ENCODE results near the gene STAC2.
"Not testable (repeated sequence)": the region's sequence is repeated elsewhere in the genome, so short reads cannot be mapped to it uniquely, and the experiment has no call there.

Gene STAC2

DNA sequence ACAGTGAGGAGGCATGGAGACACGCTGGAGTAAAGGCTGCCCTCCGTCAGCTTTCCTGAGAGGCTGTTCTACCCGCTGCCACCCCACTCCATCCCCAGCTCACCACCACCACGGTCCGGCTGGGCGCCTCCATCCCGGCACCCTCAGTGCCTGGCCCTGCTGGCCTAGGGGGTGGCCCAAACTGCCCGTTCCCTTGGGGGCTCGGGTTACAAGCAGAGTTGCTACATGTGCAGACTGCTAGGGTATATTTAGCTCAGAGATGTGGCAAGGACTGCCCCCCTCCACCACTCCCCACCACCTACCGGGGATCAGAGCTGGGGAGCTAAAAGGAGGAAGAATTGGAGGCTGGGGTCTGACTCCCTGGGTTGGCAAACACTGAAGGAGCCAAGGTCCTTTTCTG, 32.4 kb downstream of the STAC2 start:
- no peak for DNase-seq (ENCODE audit: extremely low read depth in 1 of 2, low read depth in 1 of 2)

DNA sequence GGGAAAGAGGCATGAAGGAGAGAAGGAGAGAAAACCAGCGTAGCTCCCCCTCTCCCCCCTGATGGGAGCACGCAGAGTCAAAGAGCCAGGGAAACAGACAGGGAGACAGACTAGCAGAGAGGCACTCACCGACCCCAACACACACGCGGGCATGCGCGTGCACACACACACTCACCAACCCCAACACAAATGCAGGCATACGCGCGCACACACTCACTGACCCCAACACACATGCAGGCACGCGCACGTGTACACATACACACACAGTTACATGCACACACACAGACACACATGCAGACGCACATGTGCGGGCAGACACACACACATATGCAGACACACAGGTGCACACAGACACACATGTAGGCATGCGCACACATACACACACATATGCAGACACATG, 32.8 kb downstream of the STAC2 start:
- DNase-seq (ENCODE audit: extremely low read depth in 1 of 2, low read depth in 1 of 2), result no peak

DNA sequence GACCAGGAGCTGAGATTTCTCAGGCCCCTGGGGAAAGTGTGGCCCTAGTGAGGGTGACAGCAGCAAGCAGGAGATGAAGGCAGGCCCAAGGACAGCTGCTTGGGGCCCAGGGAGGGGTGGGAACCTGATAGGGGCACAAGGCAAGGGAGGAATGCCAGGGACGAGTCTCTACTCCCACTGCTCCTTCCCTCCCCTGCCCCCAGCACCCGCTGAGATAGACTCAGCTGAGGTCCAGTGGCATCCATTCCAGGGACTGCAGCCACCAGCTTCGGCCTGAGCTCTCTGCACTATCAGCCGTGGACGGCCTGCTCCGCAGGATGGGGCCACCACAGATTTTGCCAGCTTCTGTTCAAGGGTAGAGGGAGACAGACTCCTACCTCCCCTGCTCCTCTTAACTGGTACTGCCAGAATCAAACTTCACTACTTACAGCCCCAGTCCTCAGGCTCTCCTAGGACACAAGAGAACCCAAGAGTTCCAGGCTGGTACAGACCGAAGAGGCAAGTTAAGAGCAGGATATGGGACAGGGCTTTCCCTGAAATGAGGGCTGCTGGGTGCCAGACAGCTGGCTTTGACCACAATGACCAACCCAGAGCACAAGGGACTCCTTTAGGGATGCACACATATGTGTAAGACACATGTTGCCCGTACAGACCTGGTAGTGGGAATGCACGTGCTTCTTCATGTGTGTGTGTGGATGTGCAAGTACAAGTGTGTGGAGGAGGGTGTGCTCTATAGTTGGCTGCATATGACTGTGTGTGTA, 33.8 kb downstream of the STAC2 start:
- no peak for DNase-seq (ENCODE audit: extremely low read depth in 1 of 2, low read depth in 1 of 2)

DNA sequence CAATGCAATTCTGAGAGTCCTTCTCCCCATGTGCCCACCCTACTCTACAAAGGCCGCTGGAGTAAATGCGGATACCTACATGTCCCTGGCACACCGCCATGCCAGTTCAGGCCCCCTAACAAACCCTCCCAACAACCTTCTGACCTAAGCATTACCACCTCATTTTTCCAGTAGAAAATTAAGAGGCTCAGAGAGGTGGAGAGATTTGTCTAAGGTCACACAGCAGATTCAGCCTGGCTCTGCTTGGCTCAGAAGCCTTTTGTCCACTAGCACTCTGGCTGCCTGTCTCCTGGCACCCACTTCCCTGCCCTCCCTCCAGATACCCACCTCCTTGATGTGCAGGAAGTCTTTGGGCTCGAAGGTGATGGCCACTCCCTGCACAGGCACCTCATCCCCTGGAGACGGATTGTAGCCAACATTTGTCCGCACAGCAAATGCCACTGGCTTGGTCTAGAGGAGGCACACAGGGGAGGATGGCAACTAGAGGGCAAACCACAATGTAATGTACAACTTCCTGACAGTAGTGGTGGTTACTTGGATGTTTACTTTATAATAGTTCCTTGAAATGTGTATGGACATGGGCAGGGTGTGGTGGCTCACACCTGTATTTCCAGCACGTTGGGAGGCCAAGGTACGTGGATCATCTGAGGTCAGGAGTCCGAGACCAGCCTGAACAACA, 38.5 kb downstream of the STAC2 start:
- no peak for DNase-seq (ENCODE audit: extremely low read depth in 1 of 2, low read depth in 1 of 2)

DNA sequence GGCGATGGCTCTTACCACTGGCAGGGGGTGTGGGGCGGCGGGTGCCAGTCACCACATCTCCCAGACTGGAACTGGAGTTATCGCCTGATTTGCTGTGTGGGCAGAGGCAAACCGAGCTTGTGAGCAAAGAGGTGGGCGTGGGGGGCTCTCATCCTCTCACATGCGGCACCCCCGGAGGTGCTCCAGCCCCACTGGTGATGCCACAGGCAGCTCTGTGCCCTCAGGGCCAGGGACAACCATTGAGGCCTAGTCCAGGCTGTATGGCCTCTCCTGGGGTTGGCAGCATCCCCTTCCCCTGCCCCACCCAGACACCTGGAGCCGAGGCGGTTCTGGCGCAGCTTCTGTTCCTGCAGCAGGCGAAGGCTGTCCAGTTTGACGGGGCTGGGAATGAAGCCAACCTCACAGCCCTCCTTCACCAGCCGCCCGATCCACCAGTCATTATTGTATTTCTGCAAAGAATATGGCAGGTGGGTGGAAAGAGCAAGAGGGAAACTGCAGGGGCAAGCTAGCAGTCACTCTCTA, 39.2 kb downstream of the STAC2 start:
- no peak for DNase-seq (ENCODE audit: extremely low read depth in 1 of 2, low read depth in 1 of 2)

DNA sequence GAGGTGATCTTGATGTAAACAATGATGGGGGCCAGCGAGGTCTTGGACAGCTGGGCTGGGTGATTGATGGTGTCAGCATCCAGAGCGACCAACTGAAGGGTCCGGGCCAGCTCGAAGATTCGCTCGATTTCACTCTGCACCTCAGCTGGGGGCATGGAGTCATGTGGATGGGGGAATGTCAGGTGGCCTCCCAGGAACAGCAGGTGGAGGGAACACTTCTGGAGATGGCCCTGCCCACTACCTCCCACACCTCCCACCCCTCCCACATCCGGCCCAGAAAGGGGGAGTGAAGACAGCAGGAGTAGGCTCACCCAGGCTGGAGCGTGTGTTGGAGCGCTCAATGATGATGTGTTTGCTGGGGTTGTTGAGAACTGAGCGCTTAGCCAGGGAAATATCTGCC, 42.0 kb downstream of the STAC2 start:
- no peak for DNase-seq (ENCODE audit: extremely low read depth in 1 of 2, low read depth in 1 of 2)

DNA sequence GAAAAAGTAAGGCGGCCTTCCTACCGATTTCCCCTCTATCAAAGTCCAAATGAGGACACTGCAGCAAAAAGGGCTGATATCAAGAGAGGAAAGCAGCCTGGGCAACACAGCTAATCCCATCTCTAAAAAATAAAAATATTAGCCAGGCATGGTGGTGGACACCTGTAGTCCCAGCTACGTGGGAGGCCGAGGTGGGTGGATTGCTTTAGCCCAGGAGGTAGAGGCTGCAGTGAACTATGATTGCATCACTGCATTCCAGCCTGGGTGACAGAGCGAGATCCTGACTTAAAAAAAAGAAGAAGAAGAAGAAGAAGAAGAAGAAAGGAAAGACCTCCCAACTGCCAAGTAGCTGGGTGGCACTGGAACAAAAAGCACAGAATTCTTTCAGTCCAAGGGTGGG, 42.7 kb downstream of the STAC2 start:
- DNase-seq (ENCODE audit: extremely low read depth in 1 of 2, low read depth in 1 of 2), result no peak

DNA sequence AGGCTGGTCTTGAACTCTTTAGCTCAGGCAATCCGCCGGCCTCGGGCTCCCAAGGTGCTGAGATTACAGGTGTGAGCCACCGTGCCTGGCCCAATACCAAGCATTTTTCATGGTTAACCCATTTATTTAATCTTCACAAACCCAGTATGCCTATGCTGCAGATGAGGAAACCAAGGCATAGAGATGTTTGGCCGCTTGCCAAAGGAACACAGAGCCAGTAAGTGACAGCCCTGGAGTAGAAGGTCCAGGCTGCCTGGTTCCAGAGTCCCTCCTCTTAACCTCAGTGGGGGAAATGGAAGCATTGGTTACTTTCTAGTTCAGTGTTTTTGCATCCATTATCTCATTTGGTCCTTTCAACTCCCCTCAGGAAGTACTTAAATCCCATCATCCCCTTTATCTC, 44.4 kb downstream of the STAC2 start:
- no peak for DNase-seq (ENCODE audit: extremely low read depth in 1 of 2, low read depth in 1 of 2)

DNA sequence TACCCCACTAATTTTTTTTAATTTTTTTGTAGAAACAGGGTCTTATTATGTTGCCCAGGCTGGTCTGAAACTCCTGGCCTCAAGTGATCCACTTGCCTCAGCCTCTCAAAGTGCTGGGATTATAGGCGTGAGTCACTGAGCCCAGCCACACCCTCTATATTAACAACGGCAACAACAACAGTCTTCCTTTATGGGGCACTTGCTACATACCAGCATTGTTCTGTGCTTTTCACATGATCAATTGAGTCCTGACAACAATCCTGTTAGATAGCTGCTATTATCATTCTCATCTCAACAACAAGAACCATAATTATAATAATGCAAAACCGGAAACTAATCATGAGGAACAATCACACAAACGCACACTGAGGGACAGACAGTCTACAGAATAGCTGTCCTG, 47.2 kb downstream of the STAC2 start:
- DNase-seq (ENCODE audit: extremely low read depth in 1 of 2, low read depth in 1 of 2), result no peak

DNA sequence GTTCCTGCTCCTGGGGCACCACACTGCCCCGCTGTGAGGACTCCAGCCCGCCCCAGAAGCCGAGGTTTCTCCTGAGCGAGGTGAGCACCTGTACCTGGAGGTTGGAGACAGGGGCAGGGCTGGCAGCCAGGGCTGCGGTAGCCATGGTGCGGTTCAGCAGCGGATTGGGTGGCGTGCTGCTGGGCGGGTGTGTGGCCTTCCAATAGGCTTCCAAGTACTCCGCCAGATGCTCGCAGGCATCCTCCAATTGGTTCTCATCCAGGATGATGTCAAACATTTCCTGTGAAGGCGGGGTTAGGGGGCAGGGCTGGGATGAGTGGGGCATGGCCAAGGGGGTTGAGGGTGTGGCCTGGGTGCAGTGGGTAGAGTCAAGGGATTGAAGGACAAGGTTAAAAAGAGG, 48.5 kb downstream of the STAC2 start:
- DNase-seq (ENCODE audit: extremely low read depth in 1 of 2, low read depth in 1 of 2), result no peak

DNA sequence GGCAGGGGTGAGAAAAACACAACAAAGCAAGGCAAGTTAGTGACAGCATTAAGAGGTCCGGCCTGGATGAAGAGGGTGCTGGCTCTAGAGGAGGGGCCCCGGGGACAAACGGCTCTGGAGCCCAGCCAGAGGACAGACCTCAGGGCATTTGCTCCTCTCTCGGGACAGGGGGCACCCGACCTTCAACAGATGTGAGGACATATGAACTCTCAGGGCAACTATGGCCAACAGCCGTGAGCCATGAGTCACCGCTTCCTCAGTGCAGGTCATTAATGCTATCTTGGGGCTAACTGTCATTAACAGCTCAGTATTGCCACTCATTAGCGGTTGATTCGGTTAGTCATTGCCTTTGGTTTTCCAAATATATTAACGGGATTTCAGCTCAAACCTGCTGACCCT, 50.1 kb downstream of the STAC2 start:
- no peak for DNase-seq (ENCODE audit: extremely low read depth in 1 of 2, low read depth in 1 of 2)

DNA sequence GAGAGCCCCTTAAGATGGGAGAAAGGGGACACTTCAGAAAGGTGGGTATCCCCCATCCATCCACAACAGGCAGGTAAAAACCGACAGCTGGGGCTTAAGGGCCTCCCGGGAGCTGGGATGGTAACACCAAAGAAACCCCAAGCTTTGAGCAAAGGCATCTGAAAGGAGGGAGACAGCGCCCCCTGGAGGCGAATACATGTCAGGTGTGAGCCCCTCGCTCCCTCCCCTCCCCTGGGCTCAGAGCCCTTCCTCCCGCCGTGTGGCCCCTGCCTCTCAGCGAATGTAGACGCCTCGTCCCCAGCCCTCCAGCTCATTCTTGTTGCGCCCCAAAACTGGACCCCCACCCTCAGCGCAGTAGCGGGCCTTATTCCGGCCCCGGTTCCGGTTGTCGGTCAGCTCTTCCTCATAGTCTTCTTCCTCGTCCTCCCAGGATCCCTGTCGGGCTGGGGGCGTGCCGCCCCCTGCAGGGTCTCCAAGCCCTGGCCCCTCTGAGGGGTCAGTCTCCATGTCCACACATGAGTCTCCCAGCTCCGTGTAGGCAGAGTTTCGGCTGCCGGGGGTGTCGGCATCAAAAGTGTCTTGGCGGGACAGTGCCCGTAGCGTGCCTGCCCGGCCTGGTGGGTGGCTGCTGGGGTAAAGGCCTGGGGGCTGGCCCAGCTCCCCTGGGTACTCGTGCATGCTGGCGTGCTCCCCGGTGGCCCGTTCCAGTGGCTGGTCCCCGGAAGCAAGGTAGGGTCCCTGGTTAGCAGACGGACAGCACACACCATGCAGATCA, 50.6 kb downstream of the STAC2 start:
- peak; percentile 58 to 74 for DNase-seq (ENCODE audit: extremely low read depth in 1 of 2, low read depth in 1 of 2)

DNA sequence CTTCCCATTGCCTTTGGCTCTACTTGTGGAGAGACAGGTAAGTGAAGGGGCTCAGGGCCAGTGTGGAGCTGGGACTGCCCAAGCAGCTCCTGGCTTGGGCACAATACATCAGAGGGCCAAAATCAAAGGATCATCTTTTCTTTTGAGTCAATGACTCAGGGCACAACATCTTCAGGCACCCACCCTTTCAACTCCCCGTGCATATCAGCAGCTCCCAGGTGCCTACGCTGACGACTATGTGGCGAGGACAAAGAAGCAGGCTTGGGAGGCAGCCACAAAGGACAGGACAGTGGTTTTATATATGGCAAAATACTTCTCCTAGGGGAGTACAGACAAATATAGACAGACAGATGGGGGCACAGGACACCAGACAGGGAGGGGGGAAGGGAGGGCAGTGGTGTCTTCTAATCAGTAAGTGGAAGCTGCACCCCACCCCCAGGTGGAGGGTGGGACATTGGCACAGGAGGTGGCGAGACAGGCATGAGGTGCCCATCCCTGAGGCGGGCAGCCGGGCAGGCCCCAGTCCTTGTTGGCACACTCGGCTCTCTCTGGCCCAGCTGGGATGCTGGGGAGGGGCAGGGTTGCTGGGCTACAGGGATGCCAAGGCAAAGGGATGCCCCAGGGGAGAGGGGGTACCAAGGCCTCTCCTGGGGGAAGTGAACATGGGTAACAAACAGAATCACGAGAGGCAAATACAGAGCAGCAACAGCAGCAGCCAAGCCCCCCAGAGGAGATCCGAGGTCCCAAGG, 52.0 kb downstream of the STAC2 start:
- no peak for DNase-seq (ENCODE audit: extremely low read depth in 1 of 2, low read depth in 1 of 2)

DNA sequence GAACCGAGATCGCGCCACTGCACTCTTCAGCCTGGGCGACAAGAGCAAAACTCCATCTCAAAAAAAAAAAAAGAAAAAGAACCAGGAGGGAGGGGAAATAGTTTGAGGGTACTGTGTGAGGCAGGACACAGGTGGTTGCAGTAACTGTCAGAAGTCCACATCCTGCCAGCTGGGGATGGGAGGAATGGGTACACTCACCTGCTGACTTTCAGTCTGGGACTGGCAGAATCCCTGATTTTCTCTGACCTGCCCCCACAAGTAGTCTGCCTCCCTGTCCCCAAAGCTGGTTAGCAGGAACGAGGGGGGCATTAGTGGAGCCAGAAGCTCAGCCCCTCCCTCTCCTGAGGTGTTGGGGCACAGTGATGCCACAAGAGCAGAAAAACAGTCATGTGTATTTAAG, 52.7 kb downstream of the STAC2 start:
- DNase-seq (ENCODE audit: extremely low read depth in 1 of 2, low read depth in 1 of 2), result no peak

DNA sequence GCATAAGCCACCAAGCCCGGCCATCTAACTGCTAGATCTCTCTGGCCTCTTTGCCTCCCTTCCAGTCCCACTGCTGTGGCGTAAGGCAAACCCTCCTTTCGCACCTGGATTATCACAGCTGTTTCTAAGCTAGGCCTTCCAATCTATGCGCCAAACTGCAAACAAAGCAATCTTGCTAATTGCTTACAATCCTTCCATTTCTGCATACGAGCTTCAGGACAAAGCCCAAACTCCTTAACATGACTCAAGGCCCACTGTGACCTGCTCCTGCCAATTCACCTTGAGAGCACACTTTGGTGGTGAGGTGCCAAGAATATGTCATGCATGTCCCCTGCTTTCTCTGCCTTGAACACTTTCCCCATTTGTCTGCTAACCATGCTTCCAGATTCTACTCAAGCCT, 53.8 kb downstream of the STAC2 start:
- DNase-seq (ENCODE audit: extremely low read depth in 1 of 2, low read depth in 1 of 2), result no peak

DNA sequence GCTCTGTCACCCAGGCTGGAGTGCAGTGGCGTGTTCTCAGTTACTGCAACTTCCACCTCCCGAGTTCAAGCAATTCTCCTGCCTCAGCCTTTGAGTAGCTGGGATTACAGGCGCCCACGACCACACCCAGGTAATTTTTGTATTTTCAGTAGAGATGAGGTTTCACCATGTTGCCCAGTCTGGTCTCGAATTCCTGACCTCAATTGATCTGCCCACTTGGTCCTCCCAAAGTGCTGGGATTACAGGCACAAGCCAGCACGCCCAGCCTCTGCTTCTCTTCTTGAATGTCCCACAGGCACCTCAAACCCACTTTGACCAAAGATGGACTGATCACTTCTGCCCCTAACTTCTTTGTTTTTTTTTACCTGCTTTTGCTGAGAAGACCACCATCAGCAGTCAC, 55.2 kb downstream of the STAC2 start:
- no peak for DNase-seq (ENCODE audit: extremely low read depth in 1 of 2, low read depth in 1 of 2)

DNA sequence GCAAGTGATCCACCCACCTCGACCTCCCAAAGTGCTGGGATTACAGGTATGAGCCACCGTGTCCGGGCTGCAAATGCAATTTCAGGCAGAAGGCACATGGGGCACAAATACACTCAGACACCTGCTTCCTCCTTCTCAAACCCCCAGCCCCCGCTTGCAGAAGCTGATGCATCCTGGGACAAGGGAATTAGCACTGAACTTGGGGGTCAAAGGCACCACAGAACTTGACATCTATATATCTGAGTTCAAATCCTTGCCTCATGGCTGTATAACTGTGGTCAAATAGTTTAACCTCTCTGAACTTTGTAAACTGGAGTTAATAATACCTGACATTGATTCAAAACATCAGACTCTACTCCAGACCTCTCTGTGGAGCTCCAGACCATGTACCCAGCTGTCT, 55.6 kb downstream of the STAC2 start:
- DNase-seq (ENCODE audit: extremely low read depth in 1 of 2, low read depth in 1 of 2), result no peak

DNA sequence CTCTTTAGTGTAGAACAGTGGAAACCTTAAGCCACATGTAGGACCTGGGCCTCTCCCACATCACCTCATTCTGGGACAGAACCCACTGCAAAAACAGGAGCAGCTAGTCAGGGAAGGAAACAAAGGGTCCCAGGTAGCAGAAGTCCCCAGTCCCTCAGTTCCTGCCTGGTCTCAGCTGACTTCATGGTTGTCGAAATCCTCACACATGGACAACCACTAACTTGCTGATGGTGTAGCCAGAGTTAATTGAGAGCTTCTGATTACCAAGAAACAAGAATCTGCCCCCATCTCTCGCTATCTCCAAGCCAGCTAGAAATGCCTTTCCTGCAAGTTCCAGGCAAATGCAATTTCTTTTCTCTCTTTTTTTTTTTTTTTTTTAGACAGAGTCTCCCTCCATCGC, 56.2 kb downstream of the STAC2 start:
- no peak for DNase-seq (ENCODE audit: extremely low read depth in 1 of 2, low read depth in 1 of 2)

DNA sequence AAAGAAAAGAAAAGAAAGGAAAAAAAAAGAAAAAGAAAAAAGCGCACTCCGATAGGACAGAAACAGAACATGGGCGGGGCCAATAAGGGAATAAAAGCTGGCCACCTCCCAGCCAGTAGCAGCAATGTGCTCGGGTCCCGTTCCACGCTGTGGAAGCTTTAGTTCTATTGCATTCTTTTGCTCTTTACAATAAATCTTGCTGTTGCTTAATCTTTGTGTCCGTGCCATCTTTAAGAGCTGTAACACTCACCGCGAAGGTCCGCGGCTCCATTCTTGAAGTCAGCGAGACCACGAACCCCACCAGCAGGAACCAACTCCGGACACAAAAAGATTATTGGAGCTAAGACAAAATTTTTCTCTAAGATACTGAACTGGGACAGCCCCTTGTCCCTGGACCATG, 56.6 kb downstream of the STAC2 start:
- no peak for DNase-seq (ENCODE audit: extremely low read depth in 1 of 2, low read depth in 1 of 2)

DNA sequence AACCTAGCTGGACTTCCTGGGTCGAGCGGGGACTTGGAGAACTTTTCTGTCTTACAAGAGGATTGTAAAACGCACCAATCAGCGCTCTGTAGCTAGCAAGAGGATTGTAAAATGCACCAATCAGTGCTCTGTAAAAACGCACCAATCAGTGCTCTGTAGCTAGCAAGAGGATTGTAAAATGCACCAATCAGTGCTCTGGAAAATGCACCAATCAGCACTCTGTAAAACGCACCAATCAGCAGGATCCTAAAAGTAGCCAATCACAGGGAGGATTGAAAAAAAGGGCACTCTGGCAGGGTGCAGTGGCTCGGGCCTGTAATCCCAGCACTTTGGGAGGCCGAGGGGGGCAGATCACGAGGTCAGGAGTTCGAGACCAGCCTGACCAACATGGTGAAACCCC, 57.2 kb downstream of the STAC2 start:
- not testable (repeated sequence) for DNase-seq (ENCODE audit: extremely low read depth in 1 of 2, low read depth in 1 of 2)

DNA sequence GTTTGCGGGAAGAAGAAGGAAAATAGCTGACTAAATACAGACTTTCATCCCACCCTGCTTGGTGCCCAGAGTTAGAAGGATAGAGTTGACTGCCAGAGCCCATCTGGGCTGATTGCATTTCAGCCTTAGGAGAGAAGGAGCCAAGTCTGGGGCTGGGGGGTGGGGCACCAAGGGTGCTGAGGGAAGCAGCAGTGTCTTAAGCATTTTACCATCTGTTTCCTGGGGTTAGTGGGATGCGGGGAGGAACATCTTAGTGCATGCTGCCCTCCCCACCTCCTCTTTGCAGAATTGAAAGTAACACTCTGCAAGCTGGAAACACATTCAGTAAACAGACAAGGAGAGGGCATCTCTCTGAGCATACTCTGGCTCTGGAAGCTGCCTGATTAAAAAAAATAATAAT, 58.3 kb downstream of the STAC2 start:
- DNase-seq (ENCODE audit: extremely low read depth in 1 of 2, low read depth in 1 of 2), result no peak

Data from activated CD8-positive, alpha-beta memory T cell treated with anti-CD3 and anti-CD28 coated beads for 1 hour (primary cell).